Keratinocyte (primary cell): Measurements from ENCODE around the gene VSIG2. TPM values are rescaled to one million over a fixed set of nuclear protein-coding genes. Genes with fewer than 3 reads are reported as not detected.
"Not testable (repeated sequence)": the region's sequence is repeated elsewhere in the genome, so short reads cannot be mapped to it uniquely, and the experiment has no call there.

ENCODE experiments used
- DNase-seq: peaks from one replicate; pipeline ENCODE4 v3.0.0-alpha.2; 2011; ENCODE audit warnings: low read depth, missing footprints, low spot score
- FAIRE-seq: peaks from 2 replicates; lab custom pipeline; 2011; peaks lifted over from hg19 to GRCh38; lab: Jason Lieb, UNC
- H2AFZ ChIP-seq: 2 replicates; pipeline ENCODE4 v1.6.0; 2012; ENCODE audit warnings: low read length, control low read depth, inconsistent platforms; ENCODE audit not compliant: control insufficient read depth
- H3K27ac ChIP-seq: 2 replicates; pipeline ENCODE4 v1.5.1; 2011; ENCODE audit warnings: low read length; ENCODE audit not compliant: control insufficient read depth, insufficient read depth
- H3K27me3 ChIP-seq: 3 replicates; pipeline ENCODE4 v1.6.0; 2011; ENCODE audit warnings: low read length; ENCODE audit not compliant: control insufficient read depth, insufficient read depth; ENCODE audit errors: extremely low read depth
- H3K36me3 ChIP-seq, 2 experiments: 2 replicates in 1 of 2; 3 replicates in 1 of 2; pipeline ENCODE4 v1.5.1; 2011; ENCODE audit warnings: low read length in 2 of 2, mild to moderate bottlenecking in 1 of 2; ENCODE audit not compliant: control insufficient read depth in 2 of 2, insufficient read depth in 2 of 2; ENCODE audit errors: extremely low read depth in 1 of 2
- H3K4me1 ChIP-seq: 3 replicates; pipeline ENCODE4 v1.5.1; 2011; ENCODE audit warnings: low read length; ENCODE audit not compliant: control insufficient read depth, insufficient read depth; ENCODE audit errors: extremely low read depth
- H3K4me2 ChIP-seq: 3 replicates; pipeline ENCODE4 v1.6.0; 2011; ENCODE audit warnings: low read depth, low read length; ENCODE audit not compliant: control insufficient read depth, insufficient read depth; ENCODE audit errors: extremely low read depth
- H3K4me3 ChIP-seq, 3 experiments: fragments of 200-600 bp in 1 of 3; sonication (generic) in 1 of 3; 2 replicates in 2 of 3; 3 replicates in 1 of 3; pipeline ENCODE4 v1.5.1; 2011 to 2016; ENCODE audit warnings: low read length in 3 of 3, mild to moderate bottlenecking in 3 of 3, control low read depth in 2 of 3, inconsistent platforms in 1 of 3, low read depth in 1 of 3, mixed read lengths in 1 of 3, mixed run types in 1 of 3, moderate library complexity in 1 of 3; ENCODE audit not compliant: control insufficient read depth in 2 of 3, insufficient read depth in 2 of 3; ENCODE audit errors: extremely low read depth in 1 of 3
- H3K79me2 ChIP-seq: 2 replicates; pipeline ENCODE4 v1.6.0; 2012; ENCODE audit warnings: low read length; ENCODE audit not compliant: control insufficient read depth, insufficient read depth
- H3K9ac ChIP-seq: 3 replicates; pipeline ENCODE4 v1.6.0; 2011; ENCODE audit warnings: low read length; ENCODE audit not compliant: control insufficient read depth, insufficient read depth; ENCODE audit errors: extremely low read depth
- H3K9me1 ChIP-seq: 3 replicates; pipeline ENCODE4 v1.6.0; 2011; ENCODE audit warnings: low read length; ENCODE audit not compliant: control insufficient read depth, insufficient read depth; ENCODE audit errors: extremely low read depth
- H3K9me3 ChIP-seq: 2 replicates; pipeline ENCODE4 v1.5.1; 2012; ENCODE audit warnings: low read depth, low read length; ENCODE audit not compliant: control insufficient read depth
- H4K20me1 ChIP-seq: 3 replicates; pipeline ENCODE4 v1.6.0; 2011; ENCODE audit warnings: low read length; ENCODE audit not compliant: control insufficient read depth, insufficient read depth; ENCODE audit errors: extremely low read depth
- EZH2 ChIP-seq: IDR thresholded peaks from one replicate; pipeline ENCODE4 v1.6.1; 2012; ENCODE audit warnings: inconsistent platforms, mild to moderate bottlenecking, low read length, moderate library complexity
- dilution Hi-C: fragments of 300-500 bp; cut with MboI; formaldehyde crosslinking; loops from one replicate; pipeline ENCODE4 v1.7.0; 2020; ENCODE audit warnings: low sequenced_read_pairs; ENCODE audit not compliant: extremely low pct_ligation_motif_present
- polyA plus RNA-seq, 5 experiments: library from polyadenylated mRNA; depleted of rRNA in 3 of 5; stranded (reverse) in 3 of 5; stranded (forward) in 1 of 5; unstranded in 1 of 5; fragments of >200 nt; gene quantifications; 1 replicate in 1 of 5; 2 replicates in 3 of 5; 3 replicates in 1 of 5; pipeline versions ENCODE4 v1.2.1 to v1.2.3, GENCODE V29; 2011 to 2012; ENCODE audit warnings: missing spikeins in 2 of 5, low read depth in 1 of 5, low replicate concordance in 1 of 5
- TF ChIP-seq, protein P1 (sequence below), 3 experiments: IDR thresholded peaks in 1 of 3; conservative IDR thresholded peaks in 1 of 3; optimal IDR thresholded peaks in 1 of 3; 2 replicates in 2 of 3; 3 replicates in 1 of 3; pipeline versions ENCODE3 to v1.5.1; 2011; ENCODE audit warnings: low read length in 3 of 3, mild to moderate bottlenecking in 3 of 3, moderate library complexity in 2 of 3, control low read depth in 1 of 3, inconsistent platforms in 1 of 3; ENCODE audit not compliant: insufficient read depth in 2 of 3; ENCODE audit errors: extremely low read depth in 1 of 3

VSIG2 gene
- polyA plus RNA-seq, 1 donor (not counting 4 experiments of a cell fraction or from before 2014, with no cell fraction given) = not detected

DNA sequence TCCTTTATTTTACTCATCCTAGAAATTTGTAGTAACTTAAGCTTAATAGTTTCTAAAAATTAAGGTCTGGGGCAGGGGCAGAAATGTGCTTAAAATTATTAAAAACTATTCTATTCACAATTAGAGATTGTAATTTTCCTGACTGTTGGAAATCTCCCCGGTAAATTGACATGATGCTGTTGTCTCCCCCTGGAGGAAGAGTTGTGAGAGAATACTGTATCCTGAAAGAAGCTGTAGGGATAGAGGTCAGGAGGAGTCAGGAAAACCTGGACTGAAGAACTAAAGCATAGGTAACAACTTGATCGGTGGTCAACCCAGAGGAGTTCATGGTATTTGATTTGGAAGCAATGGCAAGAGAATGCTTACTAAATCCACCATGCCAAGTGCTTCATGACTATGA lies 26.2 kb upstream of the VSIG2 start:
- Histone ChIP-seq H3K4me1 (no peaks in the 10 kb centered on the region), H3K9me3 (no peaks in the 10 kb centered on the region), H4K20me1 (no peaks in the 10 kb centered on the region), H3K79me2 (peaks cover 2% of the 10 kb centered on the region), H3K36me3 (peaks cover 0 to 1% of the 10 kb centered on the region in 2 experiments), H3K27ac (no peak overlapping the region), H3K4me2 (no peak overlapping the region), H3K9me1 (no peaks in the 10 kb centered on the region), H3K9ac (no peak overlapping the region), H3K4me3 (no peak overlapping the region), H2AFZ (no peak overlapping the region), H3K27me3 (no peaks in the 10 kb centered on the region)
- TF ChIP-seq EZH2 = no peak
- TF ChIP-seq, protein P1, sequence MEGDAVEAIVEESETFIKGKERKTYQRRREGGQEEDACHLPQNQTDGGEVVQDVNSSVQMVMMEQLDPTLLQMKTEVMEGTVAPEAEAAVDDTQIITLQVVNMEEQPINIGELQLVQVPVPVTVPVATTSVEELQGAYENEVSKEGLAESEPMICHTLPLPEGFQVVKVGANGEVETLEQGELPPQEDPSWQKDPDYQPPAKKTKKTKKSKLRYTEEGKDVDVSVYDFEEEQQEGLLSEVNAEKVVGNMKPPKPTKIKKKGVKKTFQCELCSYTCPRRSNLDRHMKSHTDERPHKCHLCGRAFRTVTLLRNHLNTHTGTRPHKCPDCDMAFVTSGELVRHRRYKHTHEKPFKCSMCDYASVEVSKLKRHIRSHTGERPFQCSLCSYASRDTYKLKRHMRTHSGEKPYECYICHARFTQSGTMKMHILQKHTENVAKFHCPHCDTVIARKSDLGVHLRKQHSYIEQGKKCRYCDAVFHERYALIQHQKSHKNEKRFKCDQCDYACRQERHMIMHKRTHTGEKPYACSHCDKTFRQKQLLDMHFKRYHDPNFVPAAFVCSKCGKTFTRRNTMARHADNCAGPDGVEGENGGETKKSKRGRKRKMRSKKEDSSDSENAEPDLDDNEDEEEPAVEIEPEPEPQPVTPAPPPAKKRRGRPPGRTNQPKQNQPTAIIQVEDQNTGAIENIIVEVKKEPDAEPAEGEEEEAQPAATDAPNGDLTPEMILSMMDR (optimal IDR thresholded peaks at IDR 0.05 in 1 of 3, IDR thresholded peaks at IDR 0.05 in 1 of 3, conservative IDR thresholded peaks at IDR 0.05 in 1 of 3; ENCODE audit: extremely low read depth in 1 of 3, insufficient read depth in 2 of 3, low read length in 3 of 3) = peak in 1 of 3 experiments; percentile 21
- dilution Hi-C loops = no loop called here
- no peak for DNase-seq
- FAIRE-seq = no peak

DNA sequence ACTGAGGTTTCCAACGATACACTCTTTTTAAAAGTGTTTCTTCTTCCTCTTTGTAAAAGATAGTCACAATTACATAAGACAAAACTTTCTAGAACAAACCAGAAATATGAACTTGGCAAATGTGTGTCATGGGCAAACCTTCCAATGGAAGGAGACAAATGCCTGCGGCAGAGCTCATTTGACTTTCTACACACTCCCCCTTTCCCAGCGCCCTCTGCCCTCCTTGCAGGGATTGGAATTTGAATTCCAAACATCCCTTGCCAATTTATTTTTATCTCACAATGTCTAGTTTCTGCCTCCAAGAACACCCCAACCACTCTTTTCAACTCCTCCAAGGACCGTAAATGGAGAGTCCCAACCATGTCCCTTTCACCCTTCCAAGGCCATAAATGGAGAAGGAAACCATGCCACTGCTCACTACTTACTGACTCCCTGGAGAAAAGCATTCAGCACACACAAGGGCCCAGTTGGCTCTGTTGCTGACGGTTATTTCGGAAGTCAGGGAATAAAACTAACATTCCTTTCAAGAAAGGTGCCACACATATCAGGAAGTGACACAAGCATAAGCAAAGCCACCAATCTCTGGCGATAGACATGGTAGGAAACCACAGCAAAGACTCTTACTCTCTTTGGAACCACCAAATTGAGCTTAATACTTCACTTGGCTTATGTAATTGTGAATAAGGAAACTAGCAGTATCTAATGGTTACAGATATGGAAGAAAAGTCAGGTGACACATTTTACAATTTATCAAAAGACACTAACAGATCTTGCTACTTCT lies 25.0 kb upstream of the VSIG2 start:
- Histone ChIP-seq H3K9me1 (no peaks in the 10 kb centered on the region), H3K9ac (no peak overlapping the region), H3K27me3 (no peaks in the 10 kb centered on the region), H3K79me2 (peaks cover 2% of the 10 kb centered on the region), H3K4me1 (no peaks in the 10 kb centered on the region), H3K36me3 (peaks cover 1 to 2% of the 10 kb centered on the region in 2 experiments), H3K4me3 (no peak overlapping the region), H3K4me2 (no peak overlapping the region), H4K20me1 (no peaks in the 10 kb centered on the region), H3K9me3 (no peaks in the 10 kb centered on the region), H2AFZ (no peak overlapping the region), H3K27ac (no peak overlapping the region)
- FAIRE-seq (no peak), DNase-seq (no peak)
- TF ChIP-seq, protein P1 (optimal IDR thresholded peaks at IDR 0.05 in 1 of 3, IDR thresholded peaks at IDR 0.05 in 1 of 3, conservative IDR thresholded peaks at IDR 0.05 in 1 of 3; ENCODE audit: extremely low read depth in 1 of 3, insufficient read depth in 2 of 3, low read length in 3 of 3) = no peak
- TF ChIP-seq EZH2 = no peak
- dilution Hi-C loops = no loop called here

DNA sequence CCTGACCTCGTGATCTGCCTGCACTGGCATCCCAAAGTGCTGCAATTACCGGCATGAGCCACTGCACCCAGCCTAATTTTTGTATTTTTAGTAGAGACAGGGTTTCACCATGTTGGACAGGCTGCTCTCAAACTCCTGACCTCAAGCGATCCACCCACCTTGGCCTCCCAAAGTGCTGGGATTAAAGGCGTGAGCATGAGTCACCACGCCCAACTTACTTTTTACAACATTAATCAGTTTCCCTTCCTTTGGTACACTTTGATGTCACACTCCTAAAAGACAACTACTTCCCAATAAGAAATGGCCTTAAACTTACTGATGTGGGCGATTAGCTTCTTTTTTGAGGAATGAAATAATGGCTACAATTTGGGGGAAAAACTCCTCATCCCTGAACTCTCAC lies 18.9 kb upstream of the VSIG2 start:
- H3K36me3 ChIP-seq, H2AFZ ChIP-seq, H4K20me1 ChIP-seq, H3K79me2 ChIP-seq, dilution Hi-C loops, DNase-seq, H3K4me1 ChIP-seq, FAIRE-seq, H3K27me3 ChIP-seq, H3K9me3 ChIP-seq, H3K9ac ChIP-seq, H3K4me2 ChIP-seq, H3K27ac ChIP-seq, H3K4me3 ChIP-seq, H3K9me1 ChIP-seq: not testable (repeated sequence)
